GM12892 (cell line): ENCODE measurements around the gene MYO3B.
"Not testable (repeated sequence)": the region's sequence is repeated elsewhere in the genome, so short reads cannot be mapped to it uniquely, and the experiment has no call there.

Experiments used
- POLR2A ChIP-seq: IDR thresholded peaks from 2 replicates; pipeline ENCODE4 v1.6.1; 2011; ENCODE audit warnings: low read depth, low read length, control low read depth
- POLR2AphosphoS5 ChIP-seq: IDR thresholded peaks from 2 replicates; pipeline ENCODE4 v1.6.1; 2011; ENCODE audit warnings: low read depth, low read length, control low read depth

DNA sequence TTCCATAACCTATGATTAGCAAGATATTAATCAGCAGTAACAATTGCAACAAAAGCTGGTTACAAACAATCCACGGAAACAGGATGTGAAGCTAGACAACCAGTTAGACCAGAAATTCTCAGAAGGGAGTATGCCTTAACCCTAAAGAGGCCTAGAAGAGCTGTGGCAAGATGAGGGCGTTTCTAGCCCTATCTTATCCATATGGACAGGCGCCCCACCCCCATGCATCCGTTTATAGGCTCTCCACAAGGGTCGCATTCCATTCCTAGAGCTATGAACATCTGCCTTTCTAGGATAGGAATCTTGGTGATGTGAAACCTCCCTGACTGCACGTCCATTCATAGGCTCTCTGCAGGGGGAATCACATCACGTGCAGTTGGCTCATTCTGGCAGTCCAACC, 441.0 kb downstream of the MYO3B start:
- not testable (repeated sequence) for TF ChIP-seq POLR2A, POLR2AphosphoS5
